ENCODE results near the gene SLC7A7.
"Not testable (repeated sequence)": the region's sequence is repeated elsewhere in the genome, so short reads cannot be mapped to it uniquely, and the experiment has no call there.

DNA sequence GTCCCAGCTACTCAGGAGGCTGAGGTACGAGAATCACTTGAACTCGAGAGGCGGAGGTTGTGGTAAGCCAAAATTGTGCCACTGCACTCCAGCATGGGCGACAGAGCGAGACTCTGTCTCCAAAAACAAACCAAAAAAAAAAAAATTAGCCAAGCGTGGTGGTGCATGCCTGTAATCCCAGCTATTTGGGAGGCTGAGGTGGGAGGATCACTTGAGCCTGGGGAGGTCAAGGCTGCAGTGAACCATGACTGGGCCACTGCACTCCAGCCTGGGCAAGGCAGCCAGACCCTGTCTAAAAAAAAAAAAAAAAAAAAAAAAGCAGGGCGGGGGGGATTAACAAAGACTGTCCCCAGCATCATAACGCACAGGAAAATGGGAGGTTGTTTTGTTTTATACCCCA is 38.4 kb downstream of the SLC7A7 start:
- TF ChIP-seq, protein P1, sequence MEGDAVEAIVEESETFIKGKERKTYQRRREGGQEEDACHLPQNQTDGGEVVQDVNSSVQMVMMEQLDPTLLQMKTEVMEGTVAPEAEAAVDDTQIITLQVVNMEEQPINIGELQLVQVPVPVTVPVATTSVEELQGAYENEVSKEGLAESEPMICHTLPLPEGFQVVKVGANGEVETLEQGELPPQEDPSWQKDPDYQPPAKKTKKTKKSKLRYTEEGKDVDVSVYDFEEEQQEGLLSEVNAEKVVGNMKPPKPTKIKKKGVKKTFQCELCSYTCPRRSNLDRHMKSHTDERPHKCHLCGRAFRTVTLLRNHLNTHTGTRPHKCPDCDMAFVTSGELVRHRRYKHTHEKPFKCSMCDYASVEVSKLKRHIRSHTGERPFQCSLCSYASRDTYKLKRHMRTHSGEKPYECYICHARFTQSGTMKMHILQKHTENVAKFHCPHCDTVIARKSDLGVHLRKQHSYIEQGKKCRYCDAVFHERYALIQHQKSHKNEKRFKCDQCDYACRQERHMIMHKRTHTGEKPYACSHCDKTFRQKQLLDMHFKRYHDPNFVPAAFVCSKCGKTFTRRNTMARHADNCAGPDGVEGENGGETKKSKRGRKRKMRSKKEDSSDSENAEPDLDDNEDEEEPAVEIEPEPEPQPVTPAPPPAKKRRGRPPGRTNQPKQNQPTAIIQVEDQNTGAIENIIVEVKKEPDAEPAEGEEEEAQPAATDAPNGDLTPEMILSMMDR (conservative IDR thresholded peaks at IDR 0.05 in 1 of 2, IDR thresholded peaks at IDR 0.05 in 1 of 2; ENCODE audit: low read depth in 1 of 2, low read length in 2 of 2): not testable (repeated sequence)
- TF ChIP-seq EZH2 (IDR thresholded peaks at IDR 0.05; ENCODE audit: low read length, missing control alignments): not testable (repeated sequence)

Measured in fibroblast of lung (primary cell).